Neural progenitor cell (in vitro differentiated cells): ENCODE measurements around the gene ABCB6. TPM values are rescaled to one million over a fixed set of nuclear protein-coding genes. Genes with fewer than 3 reads are reported as not detected.

Experiments used
- DNase-seq: peaks from one replicate; pipeline ENCODE4 v3.0.0-alpha.2; 2016; ENCODE audit warnings: low spot score
- H2AFZ ChIP-seq: fragments of 200-600 bp; sonication (generic); replicated peaks from 2 replicates; pipeline ENCODE4 v1.6.1; 2016; ENCODE audit warnings: antibody characterized with exemption
- H3F3A ChIP-seq: fragments of 200-600 bp; sonication (generic); 2 replicates; pipeline ENCODE4 v1.6.1; 2016; ENCODE audit warnings: antibody characterized with exemption, low read depth
- H3K27ac ChIP-seq: fragments of 200-600 bp; sonication (generic); 2 replicates; pipeline ENCODE4 v1.5.1; 2016; ENCODE audit warnings: mild to moderate bottlenecking
- H3K27me3 ChIP-seq: fragments of 200-600 bp; sonication (generic); 2 replicates; pipeline ENCODE4 v1.6.1; 2016; ENCODE audit warnings: mild to moderate bottlenecking, moderate library complexity
- H3K36me3 ChIP-seq: fragments of 200-600 bp; sonication (generic); 2 replicates; pipeline ENCODE4 v1.5.1; 2016
- H3K4me1 ChIP-seq: fragments of 200-600 bp; sonication (generic); 2 replicates; pipeline ENCODE4 v1.6.1; 2016; ENCODE audit warnings: mixed run types
- H3K4me2 ChIP-seq: fragments of 200-600 bp; sonication (generic); 2 replicates; pipeline ENCODE4 v1.6.1; 2016
- H3K4me3 ChIP-seq: fragments of 200-600 bp; sonication (generic); 2 replicates; pipeline ENCODE4 v1.5.1; 2016
- H3K79me2 ChIP-seq: fragments of 200-600 bp; sonication (generic); 2 replicates; pipeline ENCODE4 v1.6.1; 2016; ENCODE audit warnings: low read depth
- H3K9ac ChIP-seq: fragments of 200-600 bp; sonication (generic); 2 replicates; pipeline ENCODE4 v1.6.1; 2016
- H3K9me3 ChIP-seq: fragments of 200-600 bp; sonication (generic); 2 replicates; pipeline ENCODE4 v1.5.1; 2016; ENCODE audit warnings: low read depth
- H4K20me1 ChIP-seq: fragments of 200-600 bp; sonication (generic); 2 replicates; pipeline ENCODE4 v1.6.1; 2016; ENCODE audit warnings: low read depth
- H3K27ac Mint-ChIP-seq: 3 replicates; pipeline ENCODE4 v1.8.0; 2021; ENCODE audit warnings: mixed read lengths
- H3K27me3 Mint-ChIP-seq: 2 replicates; pipeline ENCODE4 v1.8.0; 2022; ENCODE audit warnings: low read depth, mild to moderate bottlenecking, inconsistent platforms, moderate library complexity, mixed read lengths; ENCODE audit not compliant: insufficient read depth
- H3K36me3 Mint-ChIP-seq: 3 replicates; pipeline ENCODE4 v1.8.0; 2021; ENCODE audit warnings: mixed read lengths
- H3K4me1 Mint-ChIP-seq: 3 replicates; pipeline ENCODE4 v1.8.0; 2021; ENCODE audit warnings: mixed read lengths
- H3K4me3 Mint-ChIP-seq: 3 replicates; pipeline ENCODE4 v1.8.0; 2021; ENCODE audit warnings: mild to moderate bottlenecking, moderate library complexity, mixed read lengths
- H3K9me3 Mint-ChIP-seq: 3 replicates; pipeline ENCODE4 v1.8.0; 2020; ENCODE audit warnings: mixed read lengths
- EZH2 ChIP-seq: fragments of 200-600 bp; sonication (generic); IDR thresholded peaks from 2 replicates; pipeline ENCODE4 v1.6.1; 2017; ENCODE audit warnings: antibody characterized with exemption, mild to moderate bottlenecking, moderate library complexity
- EZH2phosphoT487 ChIP-seq: fragments of 200-600 bp; sonication (generic); IDR thresholded peaks from 2 replicates; pipeline ENCODE4 v1.6.1; 2017; ENCODE audit warnings: antibody characterized with exemption
- total RNA-seq: library from RNA; depleted of rRNA; stranded (reverse); fragments of >200 nt; gene quantifications from 2 replicates; pipeline ENCODE4 v1.2.3, GENCODE V29; 2015; ENCODE audit warnings: low replicate concordance
- TF ChIP-seq, protein P1 (sequence below): fragments of 200-600 bp; sonication (generic); IDR thresholded peaks from 2 replicates; pipeline ENCODE4 v1.5.1; 2017; ENCODE audit warnings: antibody characterized with exemption, mild to moderate bottlenecking

ABCB6 gene
- total RNA-seq, 1 donor from 2014 or later, result 14.3 TPM

DNA sequence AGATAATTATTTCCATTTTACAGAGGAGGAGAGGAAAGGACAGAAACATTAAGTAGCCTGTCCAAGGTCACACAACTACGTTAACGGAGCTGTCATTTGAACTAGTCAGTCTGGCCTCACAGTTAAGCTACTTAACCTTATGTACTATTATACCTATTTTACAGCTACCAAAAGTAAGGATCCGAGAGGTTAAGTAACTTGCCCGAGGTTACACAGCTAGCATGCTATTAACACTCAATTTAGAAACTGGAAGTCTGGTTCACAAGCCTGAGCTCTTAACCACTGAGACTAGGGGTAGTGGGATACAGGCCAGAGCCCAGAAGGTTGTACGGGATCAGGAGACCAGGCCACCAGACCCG, 26.0 kb upstream of the ABCB6 start:
- H3K27ac ChIP-seq, result peak overlapping the region; percentile 93

DNA sequence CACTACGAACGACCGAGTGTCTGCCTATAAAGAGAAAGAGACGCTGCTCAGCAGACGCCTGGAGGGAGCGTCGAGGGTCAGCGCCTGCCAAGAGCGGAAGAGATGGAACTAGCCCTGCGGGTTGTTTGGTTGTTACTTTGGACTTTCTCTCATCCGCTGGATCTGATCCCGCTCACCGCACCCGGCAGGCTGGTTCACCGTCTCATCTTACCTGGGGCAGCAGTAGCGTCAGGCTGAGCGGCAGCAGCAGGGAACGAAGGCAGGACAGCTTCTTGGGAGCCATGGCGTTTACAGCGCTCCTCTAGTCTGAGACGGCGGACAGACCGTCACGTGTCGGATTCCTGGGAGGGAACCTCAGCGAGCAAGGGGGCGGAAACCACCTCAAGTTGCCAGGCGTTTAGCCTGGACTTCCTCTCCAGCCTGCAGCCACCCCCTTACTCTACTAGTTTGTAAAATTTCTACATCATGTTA, 24.6 kb upstream of the ABCB6 start:
- Histone ChIP-seq H3K4me2 (no peak overlapping the region), H3K9me3 (no peaks in the 10 kb centered on the region), H3K4me3 (no peak overlapping the region), H3K79me2 (peaks cover 11% of the 10 kb centered on the region), H3F3A (peaks cover 12% of the 10 kb centered on the region), H3K36me3 (no peaks in the 10 kb centered on the region), H3K27me3 (no peaks in the 10 kb centered on the region), H3K4me1 (no peaks in the 10 kb centered on the region), H2AFZ (no peak overlapping the region), H3K9ac (no peak overlapping the region), H3K27ac (no peak overlapping the region), H4K20me1 (no peaks in the 10 kb centered on the region)
- no peaks in the 10 kb centered on the region for H3K27me3 Mint-ChIP-seq
- H3K9me3 Mint-ChIP-seq, result no peaks in the 10 kb centered on the region
- H3K36me3 Mint-ChIP-seq, result peaks cover 3% of the 10 kb centered on the region
- H3K4me1 Mint-ChIP-seq, result peaks cover 15% of the 10 kb centered on the region
- no peak for TF ChIP-seq EZH2phosphoT487
- TF ChIP-seq, protein P1, sequence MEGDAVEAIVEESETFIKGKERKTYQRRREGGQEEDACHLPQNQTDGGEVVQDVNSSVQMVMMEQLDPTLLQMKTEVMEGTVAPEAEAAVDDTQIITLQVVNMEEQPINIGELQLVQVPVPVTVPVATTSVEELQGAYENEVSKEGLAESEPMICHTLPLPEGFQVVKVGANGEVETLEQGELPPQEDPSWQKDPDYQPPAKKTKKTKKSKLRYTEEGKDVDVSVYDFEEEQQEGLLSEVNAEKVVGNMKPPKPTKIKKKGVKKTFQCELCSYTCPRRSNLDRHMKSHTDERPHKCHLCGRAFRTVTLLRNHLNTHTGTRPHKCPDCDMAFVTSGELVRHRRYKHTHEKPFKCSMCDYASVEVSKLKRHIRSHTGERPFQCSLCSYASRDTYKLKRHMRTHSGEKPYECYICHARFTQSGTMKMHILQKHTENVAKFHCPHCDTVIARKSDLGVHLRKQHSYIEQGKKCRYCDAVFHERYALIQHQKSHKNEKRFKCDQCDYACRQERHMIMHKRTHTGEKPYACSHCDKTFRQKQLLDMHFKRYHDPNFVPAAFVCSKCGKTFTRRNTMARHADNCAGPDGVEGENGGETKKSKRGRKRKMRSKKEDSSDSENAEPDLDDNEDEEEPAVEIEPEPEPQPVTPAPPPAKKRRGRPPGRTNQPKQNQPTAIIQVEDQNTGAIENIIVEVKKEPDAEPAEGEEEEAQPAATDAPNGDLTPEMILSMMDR, result no peak
- TF ChIP-seq EZH2, result no peak
- no peak for DNase-seq
- H3K4me3 Mint-ChIP-seq, result peak overlapping the region; percentile 73
- no peak overlapping the region for H3K27ac Mint-ChIP-seq

More for the DNA sequence above, 26.0 kb upstream of the ABCB6 start:
- Histone ChIP-seq H3K4me3 (peak overlapping the region; percentile 80), H3K79me2 (peaks cover 11% of the 10 kb centered on the region), H3K9ac (peak overlapping the region; percentile 100), H2AFZ (peak overlapping the region; percentile 87), H3F3A (peaks cover 12% of the 10 kb centered on the region), H4K20me1 (no peaks in the 10 kb centered on the region), H3K9me3 (no peaks in the 10 kb centered on the region), H3K4me1 (no peaks in the 10 kb centered on the region), H3K27me3 (no peaks in the 10 kb centered on the region), H3K4me2 (peak overlapping the region; percentile 95), H3K36me3 (no peaks in the 10 kb centered on the region)
- Mint-ChIP-seq H3K27ac (no peak overlapping the region), H3K9me3 (no peaks in the 10 kb centered on the region), H3K36me3 (peaks cover 2% of the 10 kb centered on the region), H3K4me3 (peak overlapping the region; percentile 96), H3K27me3 (no peaks in the 10 kb centered on the region), H3K4me1 (peaks cover 15% of the 10 kb centered on the region)
- TF ChIP-seq EZH2 (no peak), EZH2phosphoT487 (no peak)
- TF ChIP-seq, protein P1, result no peak
- no peak for DNase-seq

DNA sequence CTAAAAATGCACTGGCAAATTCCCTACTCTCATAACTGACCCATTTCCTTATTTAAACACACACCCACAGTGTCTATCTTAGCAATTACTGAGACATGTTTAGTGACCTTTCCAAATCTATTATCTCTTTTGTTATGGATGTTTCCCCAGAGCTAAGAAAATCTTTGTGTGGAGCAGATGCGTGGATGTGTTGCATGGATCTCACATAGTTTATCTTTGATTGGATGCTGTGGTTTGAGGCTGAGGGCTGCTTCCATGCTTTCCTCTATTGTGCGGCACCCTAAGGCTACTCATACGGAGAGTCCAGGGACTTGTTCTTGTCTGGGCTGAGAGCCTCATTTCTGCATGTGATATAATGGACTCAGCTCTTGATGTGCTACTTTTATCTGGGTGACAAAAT, 15.6 kb upstream of the ABCB6 start:
- TF ChIP-seq, protein P1, result no peak
- TF ChIP-seq EZH2phosphoT487 (no peak), EZH2 (no peak)
- no peak overlapping the region for H2AFZ ChIP-seq
- Mint-ChIP-seq H3K36me3 (peaks cover 30% of the 10 kb centered on the region), H3K4me1 (peaks cover 11% of the 10 kb centered on the region), H3K9me3 (no peaks in the 10 kb centered on the region), H3K4me3 (no peak overlapping the region), H3K27me3 (peaks cover 2% of the 10 kb centered on the region), H3K27ac (no peak overlapping the region)
- DNase-seq, result no peak
- H3K79me2 ChIP-seq, result peaks cover 19% of the 10 kb centered on the region
- H3K4me2 ChIP-seq, result no peak overlapping the region
- no peaks in the 10 kb centered on the region for H3K9me3 ChIP-seq
- H3K9ac ChIP-seq, result no peak overlapping the region
- H3K4me1 ChIP-seq, result peaks cover 4% of the 10 kb centered on the region
- no peak overlapping the region for H3K27ac ChIP-seq
- no peaks in the 10 kb centered on the region for H3K27me3 ChIP-seq
- H3K4me3 ChIP-seq, result no peak overlapping the region
- H3K36me3 ChIP-seq, result no peaks in the 10 kb centered on the region
- no peaks in the 10 kb centered on the region for H4K20me1 ChIP-seq
- peaks cover 11% of the 10 kb centered on the region for H3F3A ChIP-seq
